WTC11 (cell line): ENCODE results near the gene RMND5A. TPM values are rescaled to one million over a fixed set of nuclear protein-coding genes. Genes with fewer than 3 reads are reported as not detected.

Experiments used
- ATAC-seq: fragments of 200-7000 bp; cut with Tn5 transposase; 2 replicates; pipeline ENCODE4 v1.10.0; 2021; ENCODE audit warnings: mild to moderate bottlenecking, moderate library complexity
- CTCF ChIA-PET: fragments of 300-600 bp; sonication (Branson Sonifier 250); formaldehyde crosslinking; loops from one replicate; lab custom pipeline; 2021; ENCODE audit warnings: antibody characterized with exemption; lab: Charles Lee
- POLR2A ChIA-PET: fragments of 350-600 bp; sonication (Branson Sonifier 250); formaldehyde crosslinking; loops from one replicate; lab custom pipeline; 2021; ENCODE audit warnings: antibody characterized with exemption; lab: Charles Lee
- DNase-seq: peaks from one replicate; pipeline ENCODE4 v3.0.0; 2021; ENCODE audit warnings: low spot score
- H3K27ac Mint-ChIP-seq: 2 replicates; pipeline ENCODE4 v1.8.0; 2021; ENCODE audit warnings: mixed read lengths
- H3K27me3 Mint-ChIP-seq: 2 replicates; pipeline ENCODE4 v1.8.0; 2021; ENCODE audit warnings: low read depth, mild to moderate bottlenecking, moderate library complexity, mixed read lengths
- H3K36me3 Mint-ChIP-seq: 2 replicates; pipeline ENCODE4 v1.8.0; 2021; ENCODE audit warnings: mixed read lengths
- H3K4me1 Mint-ChIP-seq: 2 replicates; pipeline ENCODE4 v1.8.0; 2022; ENCODE audit warnings: mixed read lengths
- H3K4me3 Mint-ChIP-seq: 2 replicates; pipeline ENCODE4 v1.8.0; 2021; ENCODE audit warnings: mild to moderate bottlenecking, moderate library complexity, mixed read lengths
- H3K9me3 Mint-ChIP-seq: 2 replicates; pipeline ENCODE4 v1.8.0; 2021; ENCODE audit warnings: mixed read lengths
- FOXK1 ChIP-seq: sonication (generic); formaldehyde crosslinking; IDR thresholded peaks from 2 replicates; pipeline ENCODE4 v1.8.0; 2022; ENCODE audit warnings: mild to moderate bottlenecking, moderate library complexity, missing genetic modification reagents
- FOXP1 ChIP-seq: sonication (generic); formaldehyde crosslinking; IDR thresholded peaks from 2 replicates; pipeline ENCODE4 v1.8.0; 2022; ENCODE audit warnings: missing genetic modification reagents, mild to moderate bottlenecking, moderate library complexity, borderline replicate concordance
- GABPB1 ChIP-seq: sonication (generic); formaldehyde crosslinking; IDR thresholded peaks from 2 replicates; pipeline ENCODE4 v1.8.1; 2023; ENCODE audit warnings: mild to moderate bottlenecking, missing genetic modification reagents
- MXD4 ChIP-seq: fragments of 250-450 bp; sonication (Bioruptor Pico); IDR thresholded peaks from 2 replicates; pipeline ENCODE4 v1.8.0; 2021; ENCODE audit warnings: mild to moderate bottlenecking, moderate library complexity, borderline replicate concordance
- NR2C2 ChIP-seq: sonication (generic); formaldehyde crosslinking; IDR thresholded peaks from 2 replicates; pipeline ENCODE4 v1.8.0; 2022; ENCODE audit warnings: mild to moderate bottlenecking, missing genetic modification reagents
- OVOL2 ChIP-seq: fragments of 250-450 bp; sonication (Bioruptor Pico); IDR thresholded peaks from 2 replicates; pipeline ENCODE4 v1.9.0; 2021; ENCODE audit warnings: mild to moderate bottlenecking, borderline replicate concordance
- PRDM15 ChIP-seq: sonication (generic); formaldehyde crosslinking; IDR thresholded peaks from 2 replicates; pipeline ENCODE4 v1.8.0; 2022; ENCODE audit warnings: missing genetic modification reagents
- TEAD1 ChIP-seq: sonication (generic); formaldehyde crosslinking; IDR thresholded peaks from 2 replicates; pipeline ENCODE4 v1.8.0; 2022; ENCODE audit warnings: mild to moderate bottlenecking, missing genetic modification reagents
- TP53 ChIP-seq: sonication (generic); formaldehyde crosslinking; IDR thresholded peaks from 2 replicates; pipeline ENCODE4 v1.8.1; 2023; ENCODE audit warnings: mild to moderate bottlenecking, missing genetic modification reagents
- ZNF121 ChIP-seq: sonication (generic); formaldehyde crosslinking; IDR thresholded peaks from 2 replicates; pipeline ENCODE4 v1.8.0; 2023; ENCODE audit warnings: missing genetic modification reagents
- ZNF232 ChIP-seq: sonication (generic); formaldehyde crosslinking; IDR thresholded peaks from 2 replicates; pipeline ENCODE4 v1.8.0; 2022; ENCODE audit warnings: mild to moderate bottlenecking, missing genetic modification reagents
- total RNA-seq: library from RNA; stranded (reverse); gene quantifications from 3 replicates; pipeline ENCODE4 v1.2.3, GENCODE V29; 2021
- TF ChIP-seq, protein P1 (sequence below): fragments of 250-450 bp; sonication (Bioruptor Pico); IDR thresholded peaks from 2 replicates; pipeline ENCODE4 v1.9.0; 2021; ENCODE audit warnings: mild to moderate bottlenecking
- TF ChIP-seq, protein P2 (sequence below): fragments of 250-450 bp; sonication (Bioruptor Pico); IDR thresholded peaks from 2 replicates; pipeline ENCODE4 v1.8.0; 2021; ENCODE audit warnings: mild to moderate bottlenecking
- TF ChIP-seq, protein P3 (sequence below): sonication (generic); formaldehyde crosslinking; IDR thresholded peaks from 2 replicates; pipeline ENCODE4 v1.8.0; 2022; ENCODE audit warnings: mild to moderate bottlenecking, missing genetic modification reagents
- TF ChIP-seq, protein P4 (sequence below): sonication (generic); formaldehyde crosslinking; IDR thresholded peaks from 2 replicates; pipeline ENCODE4 v1.8.1; 2022; ENCODE audit warnings: mild to moderate bottlenecking, missing genetic modification reagents, moderate library complexity, borderline replicate concordance
- TF ChIP-seq, protein P5 (sequence below): sonication (generic); formaldehyde crosslinking; IDR thresholded peaks from 2 replicates; pipeline ENCODE4 v1.8.0; 2022; ENCODE audit warnings: mild to moderate bottlenecking, missing genetic modification reagents

RMND5A gene
- total RNA-seq, 1 experiment from 2014 or later, result 55.4 TPM

DNA sequence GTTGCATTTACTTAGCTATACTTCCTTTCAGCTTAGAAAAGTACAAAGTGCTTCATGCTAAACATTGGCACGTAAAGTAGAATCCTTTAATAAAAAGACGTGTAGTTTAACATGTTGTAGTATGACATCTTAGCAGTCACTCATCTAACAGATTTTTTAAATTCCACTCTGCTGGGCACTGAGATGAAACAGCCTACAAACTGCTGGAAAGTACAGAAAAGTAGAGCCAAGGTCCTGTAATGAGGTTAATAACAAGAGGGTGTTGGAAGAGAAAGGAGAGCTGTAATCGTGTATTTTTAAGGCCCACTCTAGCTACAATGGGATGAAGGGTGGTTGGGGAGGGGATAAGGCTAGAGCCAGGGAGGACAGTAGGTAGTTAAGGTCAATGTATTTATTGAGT is 59.9 kb downstream of the RMND5A start (continued):
- no peak for TF ChIP-seq PRDM15 (CRISPR knock-in tag)
- TF ChIP-seq, protein P1, sequence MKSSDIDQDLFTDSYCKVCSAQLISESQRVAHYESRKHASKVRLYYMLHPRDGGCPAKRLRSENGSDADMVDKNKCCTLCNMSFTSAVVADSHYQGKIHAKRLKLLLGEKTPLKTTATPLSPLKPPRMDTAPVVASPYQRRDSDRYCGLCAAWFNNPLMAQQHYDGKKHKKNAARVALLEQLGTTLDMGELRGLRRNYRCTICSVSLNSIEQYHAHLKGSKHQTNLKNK, result no peak
- TF ChIP-seq FOXP1 (CRISPR knock-in tag), result no peak
- TF ChIP-seq, protein P2, sequence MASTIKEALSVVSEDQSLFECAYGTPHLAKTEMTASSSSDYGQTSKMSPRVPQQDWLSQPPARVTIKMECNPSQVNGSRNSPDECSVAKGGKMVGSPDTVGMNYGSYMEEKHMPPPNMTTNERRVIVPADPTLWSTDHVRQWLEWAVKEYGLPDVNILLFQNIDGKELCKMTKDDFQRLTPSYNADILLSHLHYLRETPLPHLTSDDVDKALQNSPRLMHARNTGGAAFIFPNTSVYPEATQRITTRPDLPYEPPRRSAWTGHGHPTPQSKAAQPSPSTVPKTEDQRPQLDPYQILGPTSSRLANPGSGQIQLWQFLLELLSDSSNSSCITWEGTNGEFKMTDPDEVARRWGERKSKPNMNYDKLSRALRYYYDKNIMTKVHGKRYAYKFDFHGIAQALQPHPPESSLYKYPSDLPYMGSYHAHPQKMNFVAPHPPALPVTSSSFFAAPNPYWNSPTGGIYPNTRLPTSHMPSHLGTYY (CRISPR knock-in tag), result no peak

- no peak overlapping the region for H3K4me3 Mint-ChIP-seq
- DNase-seq (no peak), ATAC-seq (no peak)
- TF ChIP-seq, protein P3, sequence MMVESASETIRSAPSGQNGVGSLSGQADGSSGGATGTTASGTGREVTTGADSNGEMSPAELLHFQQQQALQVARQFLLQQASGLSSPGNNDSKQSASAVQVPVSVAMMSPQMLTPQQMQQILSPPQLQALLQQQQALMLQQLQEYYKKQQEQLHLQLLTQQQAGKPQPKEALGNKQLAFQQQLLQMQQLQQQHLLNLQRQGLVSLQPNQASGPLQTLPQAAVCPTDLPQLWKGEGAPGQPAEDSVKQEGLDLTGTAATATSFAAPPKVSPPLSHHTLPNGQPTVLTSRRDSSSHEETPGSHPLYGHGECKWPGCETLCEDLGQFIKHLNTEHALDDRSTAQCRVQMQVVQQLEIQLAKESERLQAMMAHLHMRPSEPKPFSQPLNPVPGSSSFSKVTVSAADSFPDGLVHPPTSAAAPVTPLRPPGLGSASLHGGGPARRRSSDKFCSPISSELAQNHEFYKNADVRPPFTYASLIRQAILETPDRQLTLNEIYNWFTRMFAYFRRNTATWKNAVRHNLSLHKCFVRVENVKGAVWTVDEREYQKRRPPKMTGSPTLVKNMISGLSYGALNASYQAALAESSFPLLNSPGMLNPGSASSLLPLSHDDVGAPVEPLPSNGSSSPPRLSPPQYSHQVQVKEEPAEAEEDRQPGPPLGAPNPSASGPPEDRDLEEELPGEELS (CRISPR knock-in tag), result no peak
- H3K4me1 Mint-ChIP-seq, result 0 out of 2 replicates have a peak, but pooled peaks cover 2% of the 10 kb centered on the region
- H3K36me3 Mint-ChIP-seq, result no peaks in the 10 kb centered on the region
- POLR2A ChIA-PET, result interaction anchor here (1.6 kb wide), 1 partner anchor 10 kb away, joined by 4 read pairs; no protein-coding TSS in a partner anchor
- CTCF ChIA-PET, result interaction anchor here (1.0 kb wide), 1 partner anchor 28 kb away, joined by 3 read pairs; no protein-coding TSS in a partner anchor
- no peaks in the 10 kb centered on the region for H3K9me3 Mint-ChIP-seq
- no peak overlapping the region for H3K27ac Mint-ChIP-seq
- H3K27me3 Mint-ChIP-seq, result peaks cover 4% of the 10 kb centered on the region
Measured at GRCh38 chr2:86781363-86781762, 61.3 kb downstream of the RMND5A start.

- ATAC-seq (no peak), DNase-seq (no peak)
- no peak overlapping the region for H3K4me3 Mint-ChIP-seq
- 0 out of 2 replicates have a peak, but pooled peaks cover 2% of the 10 kb centered on the region for H3K4me1 Mint-ChIP-seq
- peaks cover 15% of the 10 kb centered on the region for H3K27me3 Mint-ChIP-seq
- no peak overlapping the region for H3K27ac Mint-ChIP-seq
- no peaks in the 10 kb centered on the region for H3K9me3 Mint-ChIP-seq
- CTCF ChIA-PET, result no interaction called here
- no peaks in the 10 kb centered on the region for H3K36me3 Mint-ChIP-seq
- POLR2A ChIA-PET, result no interaction called here
- no peak for TF ChIP-seq TP53
- TF ChIP-seq MXD4, result no peak
- no peak for TF ChIP-seq GABPB1 (CRISPR knock-in tag)
- no peak for TF ChIP-seq ZNF121 (CRISPR knock-in tag)
- TF ChIP-seq, all 79 proteins: peak for 0
Measured at GRCh38 chr2:86782748-86783147, 62.7 kb downstream of the RMND5A start.

- Mint-ChIP-seq H3K27me3 (peaks cover 25% of the 10 kb centered on the region), H3K4me3 (no peak overlapping the region), H3K9me3 (no peaks in the 10 kb centered on the region), H3K4me1 (peaks cover 3% of the 10 kb centered on the region), H3K36me3 (no peaks in the 10 kb centered on the region)
- CTCF ChIA-PET, result no interaction called here
- TF ChIP-seq, protein P1, result no peak
- TF ChIP-seq, protein P2 (CRISPR knock-in tag), result no peak
- TF ChIP-seq OVOL2 (CRISPR knock-in tag) (no peak), TEAD1 (CRISPR knock-in tag) (no peak), NR2C2 (CRISPR knock-in tag) (no peak), ZNF232 (CRISPR knock-in tag) (no peak), FOXK1 (CRISPR knock-in tag) (no peak)
- TF ChIP-seq, protein P4, sequence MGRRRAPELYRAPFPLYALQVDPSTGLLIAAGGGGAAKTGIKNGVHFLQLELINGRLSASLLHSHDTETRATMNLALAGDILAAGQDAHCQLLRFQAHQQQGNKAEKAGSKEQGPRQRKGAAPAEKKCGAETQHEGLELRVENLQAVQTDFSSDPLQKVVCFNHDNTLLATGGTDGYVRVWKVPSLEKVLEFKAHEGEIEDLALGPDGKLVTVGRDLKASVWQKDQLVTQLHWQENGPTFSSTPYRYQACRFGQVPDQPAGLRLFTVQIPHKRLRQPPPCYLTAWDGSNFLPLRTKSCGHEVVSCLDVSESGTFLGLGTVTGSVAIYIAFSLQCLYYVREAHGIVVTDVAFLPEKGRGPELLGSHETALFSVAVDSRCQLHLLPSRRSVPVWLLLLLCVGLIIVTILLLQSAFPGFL (CRISPR knock-in tag), result no peak
- TF ChIP-seq, protein P5, sequence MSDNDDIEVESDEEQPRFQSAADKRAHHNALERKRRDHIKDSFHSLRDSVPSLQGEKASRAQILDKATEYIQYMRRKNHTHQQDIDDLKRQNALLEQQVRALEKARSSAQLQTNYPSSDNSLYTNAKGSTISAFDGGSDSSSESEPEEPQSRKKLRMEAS, result no peak
- TF ChIP-seq, all 79 proteins: peak for 0
- no peak overlapping the region for H3K27ac Mint-ChIP-seq
- no peak for ATAC-seq
- POLR2A ChIA-PET, result no interaction called here
- no peak for DNase-seq
Measured at GRCh38 chr2:86783615-86784339, 63.7 kb downstream of the RMND5A start.
